ENCODE data around the gene RESF1.

DNA sequence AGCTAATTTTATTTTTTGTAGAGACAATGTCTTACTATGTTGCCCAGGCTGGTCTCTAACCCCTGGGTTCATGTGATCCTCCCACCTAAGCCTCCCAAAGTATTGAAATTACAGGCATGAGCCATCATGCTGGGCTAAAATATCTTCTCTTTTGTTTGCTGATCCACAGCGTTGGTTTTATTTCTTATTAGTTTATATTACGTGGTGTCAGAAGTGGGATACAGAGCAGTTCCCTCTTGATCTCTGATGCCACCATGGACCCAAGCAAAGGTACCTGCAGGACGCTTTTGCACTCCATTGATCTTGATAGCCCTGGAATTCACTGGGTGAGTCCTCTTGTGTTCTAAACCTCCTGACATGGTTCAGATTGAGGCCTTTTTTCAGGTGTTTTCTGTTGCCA lies 43.8 kb upstream of the RESF1 start:
- TF ChIP-seq, protein P1, sequence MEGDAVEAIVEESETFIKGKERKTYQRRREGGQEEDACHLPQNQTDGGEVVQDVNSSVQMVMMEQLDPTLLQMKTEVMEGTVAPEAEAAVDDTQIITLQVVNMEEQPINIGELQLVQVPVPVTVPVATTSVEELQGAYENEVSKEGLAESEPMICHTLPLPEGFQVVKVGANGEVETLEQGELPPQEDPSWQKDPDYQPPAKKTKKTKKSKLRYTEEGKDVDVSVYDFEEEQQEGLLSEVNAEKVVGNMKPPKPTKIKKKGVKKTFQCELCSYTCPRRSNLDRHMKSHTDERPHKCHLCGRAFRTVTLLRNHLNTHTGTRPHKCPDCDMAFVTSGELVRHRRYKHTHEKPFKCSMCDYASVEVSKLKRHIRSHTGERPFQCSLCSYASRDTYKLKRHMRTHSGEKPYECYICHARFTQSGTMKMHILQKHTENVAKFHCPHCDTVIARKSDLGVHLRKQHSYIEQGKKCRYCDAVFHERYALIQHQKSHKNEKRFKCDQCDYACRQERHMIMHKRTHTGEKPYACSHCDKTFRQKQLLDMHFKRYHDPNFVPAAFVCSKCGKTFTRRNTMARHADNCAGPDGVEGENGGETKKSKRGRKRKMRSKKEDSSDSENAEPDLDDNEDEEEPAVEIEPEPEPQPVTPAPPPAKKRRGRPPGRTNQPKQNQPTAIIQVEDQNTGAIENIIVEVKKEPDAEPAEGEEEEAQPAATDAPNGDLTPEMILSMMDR (IDR thresholded peaks at IDR 0.05 in 8 of 11, conservative IDR thresholded peaks at IDR 0.05 in 3 of 11): no peak
- TF ChIP-seq POLR2AphosphoS5 (IDR thresholded peaks at IDR 0.05): no peak

Data from spleen (tissue), 7 donors.